ENCODE data around the gene PHF12. TPM values are rescaled to one million over a fixed set of nuclear protein-coding genes. Genes with fewer than 3 reads are reported as not detected.
A peak's percentile ranks its signal among the peaks of the same experiment; 100 is the strongest.

Gene PHF12
- total RNA-seq, 1 donor from 2014 or later = 50.3 TPM

- peak overlapping the region; percentile 84 for H3K27ac Mint-ChIP-seq (ENCODE audit: unreplicated experiment)
- no peak overlapping the region for H3K4me3 Mint-ChIP-seq (ENCODE audit: unreplicated experiment)
These were observed 6.2 kb downstream of the PHF12 start for GRCh38 chr17:28944862-28945741.

GRCh38 chr17:28944343-28944742 is 7.0 kb downstream of the PHF12 start:
- H3K27me3 Mint-ChIP-seq (ENCODE audit: unreplicated experiment) = no peaks in the 10 kb centered on the region
- no peak for DNase-seq (ENCODE audit: extremely low spot score, unreplicated experiment)
- H3K4me1 Mint-ChIP-seq (ENCODE audit: unreplicated experiment) = peaks cover 52% of the 10 kb centered on the region
- TF ChIP-seq CTCF (IDR thresholded peaks at IDR 0.05) = no peak
- H3K36me3 Mint-ChIP-seq (ENCODE audit: unreplicated experiment) = peaks cover 14% of the 10 kb centered on the region
- no peak overlapping the region for H3K4me3 Mint-ChIP-seq (ENCODE audit: unreplicated experiment)
- H3K9me3 Mint-ChIP-seq (ENCODE audit: unreplicated experiment) = no peaks in the 10 kb centered on the region
- peak overlapping the region; percentile 44 for H3K27ac Mint-ChIP-seq (ENCODE audit: unreplicated experiment)

More at GRCh38 chr17:28944862-28945741, 6.2 kb downstream of the PHF12 start:
- Mint-ChIP-seq H3K9me3 (ENCODE audit: unreplicated experiment) (no peaks in the 10 kb centered on the region), H3K4me1 (ENCODE audit: unreplicated experiment) (peaks cover 47% of the 10 kb centered on the region), H3K36me3 (ENCODE audit: unreplicated experiment) (peaks cover 14% of the 10 kb centered on the region), H3K27me3 (ENCODE audit: unreplicated experiment) (no peaks in the 10 kb centered on the region)
- no peak for DNase-seq (ENCODE audit: extremely low spot score, unreplicated experiment)
- no peak for TF ChIP-seq CTCF (IDR thresholded peaks at IDR 0.05)

- Mint-ChIP-seq H3K4me1 (ENCODE audit: unreplicated experiment) (peaks cover 48% of the 10 kb centered on the region), H3K4me3 (ENCODE audit: unreplicated experiment) (no peak overlapping the region), H3K27ac (ENCODE audit: unreplicated experiment) (no peak overlapping the region), H3K9me3 (ENCODE audit: unreplicated experiment) (no peaks in the 10 kb centered on the region), H3K36me3 (ENCODE audit: unreplicated experiment) (peaks cover 14% of the 10 kb centered on the region), H3K27me3 (ENCODE audit: unreplicated experiment) (no peaks in the 10 kb centered on the region)
- no peak for DNase-seq (ENCODE audit: extremely low spot score, unreplicated experiment)
- no peak for TF ChIP-seq CTCF (IDR thresholded peaks at IDR 0.05)
These were observed 8.4 kb downstream of the PHF12 start for GRCh38 chr17:28942925-28943324.

GRCh38 chr17:28941251-28941650 is 10.1 kb downstream of the PHF12 start:
- H3K9me3 Mint-ChIP-seq (ENCODE audit: unreplicated experiment) = no peaks in the 10 kb centered on the region
- H3K4me1 Mint-ChIP-seq (ENCODE audit: unreplicated experiment) = peaks cover 39% of the 10 kb centered on the region
- no peak overlapping the region for H3K4me3 Mint-ChIP-seq (ENCODE audit: unreplicated experiment)
- no peak for TF ChIP-seq CTCF (IDR thresholded peaks at IDR 0.05)
- peaks cover 10% of the 10 kb centered on the region for H3K36me3 Mint-ChIP-seq (ENCODE audit: unreplicated experiment)
- no peak overlapping the region for H3K27ac Mint-ChIP-seq (ENCODE audit: unreplicated experiment)
- no peak for DNase-seq (ENCODE audit: extremely low spot score, unreplicated experiment)
- no peaks in the 10 kb centered on the region for H3K27me3 Mint-ChIP-seq (ENCODE audit: unreplicated experiment)

- H3K4me1 Mint-ChIP-seq (ENCODE audit: unreplicated experiment) = peaks cover 37% of the 10 kb centered on the region
- H3K4me3 Mint-ChIP-seq (ENCODE audit: unreplicated experiment) = no peak overlapping the region
These were observed 10.6 kb downstream of the PHF12 start for GRCh38 chr17:28940675-28941074.

More at GRCh38 chr17:28940675-28941074, 10.6 kb downstream of the PHF12 start:
- H3K36me3 Mint-ChIP-seq (ENCODE audit: unreplicated experiment) = peaks cover 10% of the 10 kb centered on the region
- no peak for DNase-seq (ENCODE audit: extremely low spot score, unreplicated experiment)
- H3K9me3 Mint-ChIP-seq (ENCODE audit: unreplicated experiment) = no peaks in the 10 kb centered on the region
- no peak overlapping the region for H3K27ac Mint-ChIP-seq (ENCODE audit: unreplicated experiment)
- H3K27me3 Mint-ChIP-seq (ENCODE audit: unreplicated experiment) = no peaks in the 10 kb centered on the region
- TF ChIP-seq CTCF (IDR thresholded peaks at IDR 0.05) = no peak

Data from osteocyte (in vitro differentiated cells).